ENCODE results near the gene NKX3-2.
A peak's percentile ranks its signal among the peaks of the same experiment; 100 is the strongest.
"Not testable (repeated sequence)": the region's sequence is repeated elsewhere in the genome, so short reads cannot be mapped to it uniquely, and the experiment has no call there.

The NKX3-2 gene

GRCh38 chr4:13543839-13544605, at the start of gene NKX3-2:
Gene NKX3-2 (minus strand): TSS chr4:13544508. CDS start chr4:13544414, 94 bp downstream.
- no peak for DNase-seq (ENCODE audit: low read depth in 1 of 2, low spot score in 1 of 2)

- DNase-seq (ENCODE audit: low read depth in 1 of 2, low spot score in 1 of 2), result no peak
These were observed 47.9 kb upstream of the NKX3-2 start for GRCh38 chr4:13592220-13592619.

GRCh38 chr4:13590766-13591165, 46.5 kb upstream of the NKX3-2 start:
- DNase-seq (ENCODE audit: low read depth in 1 of 2, low spot score in 1 of 2), result no peak

GRCh38 chr4:13588954-13589353, 44.6 kb upstream of the NKX3-2 start:
- DNase-seq (ENCODE audit: low read depth in 1 of 2, low spot score in 1 of 2), result no peak

GRCh38 chr4:13584481-13584880, 40.2 kb upstream of the NKX3-2 start:
- DNase-seq (ENCODE audit: low read depth in 1 of 2, low spot score in 1 of 2), result no peak

- no peak for DNase-seq (ENCODE audit: low read depth in 1 of 2, low spot score in 1 of 2)
These were observed 35.7 kb upstream of the NKX3-2 start for GRCh38 chr4:13580036-13580435.

GRCh38 chr4:13577660-13578059, 33.4 kb upstream of the NKX3-2 start:
- no peak for DNase-seq (ENCODE audit: low read depth in 1 of 2, low spot score in 1 of 2)

- DNase-seq (ENCODE audit: low read depth in 1 of 2, low spot score in 1 of 2), result no peak
These were observed 26.6 kb upstream of the NKX3-2 start for GRCh38 chr4:13570916-13571315.

- DNase-seq (ENCODE audit: low read depth in 1 of 2, low spot score in 1 of 2), result no peak
These were observed 22.8 kb upstream of the NKX3-2 start for GRCh38 chr4:13567125-13567524.

GRCh38 chr4:13562876-13563275, 18.6 kb upstream of the NKX3-2 start:
- no peak for DNase-seq (ENCODE audit: low read depth in 1 of 2, low spot score in 1 of 2)

- DNase-seq (ENCODE audit: low read depth in 1 of 2, low spot score in 1 of 2), result no peak
These were observed 17.4 kb upstream of the NKX3-2 start for GRCh38 chr4:13561673-13562072.

GRCh38 chr4:13560111-13560510, 15.8 kb upstream of the NKX3-2 start:
- not testable (repeated sequence) for DNase-seq (ENCODE audit: low read depth in 1 of 2, low spot score in 1 of 2)

- DNase-seq (ENCODE audit: low read depth in 1 of 2, low spot score in 1 of 2), result no peak
These were observed 15.1 kb upstream of the NKX3-2 start for GRCh38 chr4:13559413-13559812.

- no peak for DNase-seq (ENCODE audit: low read depth in 1 of 2, low spot score in 1 of 2)
These were observed 14.6 kb upstream of the NKX3-2 start for GRCh38 chr4:13558881-13559280.

GRCh38 chr4:13555325-13555724, 11.0 kb upstream of the NKX3-2 start:
- DNase-seq (ENCODE audit: low read depth in 1 of 2, low spot score in 1 of 2), result no peak

GRCh38 chr4:13553081-13553480, 8.8 kb upstream of the NKX3-2 start:
- DNase-seq (ENCODE audit: low read depth in 1 of 2, low spot score in 1 of 2), result no peak

GRCh38 chr4:13548984-13549546, 4.8 kb upstream of the NKX3-2 start:
- DNase-seq (ENCODE audit: low read depth in 1 of 2, low spot score in 1 of 2), result peak; percentile 71 to 74

- no peak for DNase-seq (ENCODE audit: low read depth in 1 of 2, low spot score in 1 of 2)
These were observed 4.0 kb upstream of the NKX3-2 start for GRCh38 chr4:13548059-13548983.

GRCh38 chr4:13547485-13548041, 3.3 kb upstream of the NKX3-2 start:
- DNase-seq (ENCODE audit: low read depth in 1 of 2, low spot score in 1 of 2), result no peak

GRCh38 chr4:13546941-13547484, 2.7 kb upstream of the NKX3-2 start:
- DNase-seq (ENCODE audit: low read depth in 1 of 2, low spot score in 1 of 2), result no peak
